ENCODE results near the gene ADAMTS14.
"Not testable (repeated sequence)": the region's sequence is repeated elsewhere in the genome, so short reads cannot be mapped to it uniquely, and the experiment has no call there.

Gene ADAMTS14

GRCh38 chr10:70769121-70769520 lies 96.8 kb downstream of the ADAMTS14 start:
- Histone ChIP-seq H4K20me1 (no peaks in the 10 kb centered on the region), H3K27me3 (no peaks in the 10 kb centered on the region), H3K4me1 (peaks cover 3% of the 10 kb centered on the region), H3K36me3 (peaks cover 8% of the 10 kb centered on the region; the same call in 1 of the 2 replicates), H3K9ac (no peak overlapping the region), H3K27ac (no peak overlapping the region), H3K4me3 (no peak overlapping the region), H3K4me2 (no peak overlapping the region), H3K9me3 (peaks cover 29% of the 10 kb centered on the region)
- no peak for TF ChIP-seq Cebpa-rat (IDR thresholded peaks at IDR 0.05)

GRCh38 chr10:70770001-70770400 lies 97.7 kb downstream of the ADAMTS14 start:
- Histone ChIP-seq H3K36me3 (peaks cover 8% of the 10 kb centered on the region; the same call in 1 of the 2 replicates), H3K9me3 (peaks cover 28% of the 10 kb centered on the region), H3K4me3 (no peak overlapping the region), H3K9ac (no peak overlapping the region), H3K27ac (no peak overlapping the region), H3K4me1 (no peaks in the 10 kb centered on the region), H4K20me1 (no peaks in the 10 kb centered on the region), H3K27me3 (no peaks in the 10 kb centered on the region), H3K4me2 (no peak overlapping the region)
- no peak for TF ChIP-seq Cebpa-rat (IDR thresholded peaks at IDR 0.05)

GRCh38 chr10:70770516-70770915 lies 98.2 kb downstream of the ADAMTS14 start:
- H3K4me2 ChIP-seq, H3K9ac ChIP-seq, H3K4me3 ChIP-seq, H3K27me3 ChIP-seq, H3K4me1 ChIP-seq, H3K27ac ChIP-seq, H4K20me1 ChIP-seq, H3K36me3 ChIP-seq: not testable (repeated sequence)
- H3K9me3 ChIP-seq = peaks cover 23% of the 10 kb centered on the region

DNA sequence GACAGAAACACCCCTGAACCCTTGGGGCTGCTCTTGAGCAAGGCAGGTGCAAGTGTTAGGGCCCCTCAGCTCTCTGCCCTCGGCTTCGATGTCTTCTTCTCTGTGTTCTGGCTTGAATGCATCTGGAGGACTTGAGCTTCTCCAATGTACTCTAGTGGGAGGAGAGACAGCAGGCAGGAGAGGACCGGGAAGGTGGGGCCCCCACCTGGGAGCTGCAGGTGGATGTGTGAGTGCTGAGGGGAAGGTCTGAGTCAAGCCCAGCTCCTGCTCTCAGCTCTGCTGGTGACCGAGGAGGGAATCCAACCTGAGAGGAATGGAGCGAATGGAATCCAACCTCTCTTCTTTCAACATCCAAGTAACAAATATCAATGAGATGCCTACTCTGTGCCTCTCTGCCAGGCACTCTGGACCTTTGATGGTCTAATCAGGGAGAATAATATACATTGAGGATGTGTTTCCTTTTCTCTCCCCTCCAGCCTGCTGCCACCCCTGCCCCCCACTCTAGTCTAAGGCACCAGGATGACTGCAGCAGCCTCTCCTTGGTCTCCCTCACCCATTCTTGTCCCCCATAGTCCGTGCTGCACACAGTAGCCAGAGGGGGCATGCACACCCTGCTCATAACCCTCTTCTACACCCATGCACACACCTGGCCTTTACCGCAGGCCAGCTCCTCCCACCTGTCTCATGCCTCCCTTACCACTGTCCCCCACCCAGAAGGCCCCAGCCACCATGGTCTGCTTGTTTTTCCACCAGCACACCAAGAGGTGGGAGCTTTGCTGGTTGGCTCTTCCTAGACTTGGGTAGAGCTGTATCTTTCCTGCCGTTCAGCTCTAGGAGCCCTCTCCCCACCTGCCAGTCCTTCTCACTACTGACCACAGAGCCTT lies 99.2 kb downstream of the ADAMTS14 start:
- H3K9me3 ChIP-seq = peaks cover 12% of the 10 kb centered on the region
- H3K27ac ChIP-seq = no peak overlapping the region
- H3K4me2 ChIP-seq = no peak overlapping the region
- H3K9ac ChIP-seq = no peak overlapping the region
- no peak overlapping the region for H3K4me3 ChIP-seq
- H3K4me1 ChIP-seq = no peaks in the 10 kb centered on the region
- TF ChIP-seq Cebpa-rat (IDR thresholded peaks at IDR 0.05) = no peak
- no peaks in the 10 kb centered on the region for H3K27me3 ChIP-seq
- no peaks in the 10 kb centered on the region for H3K36me3 ChIP-seq
- no peaks in the 10 kb centered on the region for H4K20me1 ChIP-seq

- no peak overlapping the region for H3K4me2 ChIP-seq
Measured at GRCh38 chr10:70772627-70773026, 100.3 kb downstream of the ADAMTS14 start.

GRCh38 chr10:70773461-70773860 lies 101.2 kb downstream of the ADAMTS14 start:
- Histone ChIP-seq H3K4me3 (no peak overlapping the region), H3K9ac (no peak overlapping the region), H3K4me1 (peaks cover 2% of the 10 kb centered on the region), H3K9me3 (no peaks in the 10 kb centered on the region), H3K27ac (no peak overlapping the region), H3K4me2 (no peak overlapping the region), H3K27me3 (no peaks in the 10 kb centered on the region), H3K36me3 (no peaks in the 10 kb centered on the region), H4K20me1 (no peaks in the 10 kb centered on the region)
- TF ChIP-seq Cebpa-rat (IDR thresholded peaks at IDR 0.05) = no peak

More at GRCh38 chr10:70772627-70773026, 100.3 kb downstream of the ADAMTS14 start:
- no peaks in the 10 kb centered on the region for H3K36me3 ChIP-seq
- 0 out of 2 replicates have a peak, but pooled peaks cover 3% of the 10 kb centered on the region for H3K9me3 ChIP-seq
- H3K9ac ChIP-seq = no peak overlapping the region
- no peak overlapping the region for H3K27ac ChIP-seq
- H3K4me1 ChIP-seq = no peaks in the 10 kb centered on the region
- no peaks in the 10 kb centered on the region for H3K27me3 ChIP-seq
- no peak overlapping the region for H3K4me3 ChIP-seq
- H4K20me1 ChIP-seq = no peaks in the 10 kb centered on the region
- TF ChIP-seq Cebpa-rat (IDR thresholded peaks at IDR 0.05) = no peak

GRCh38 chr10:70773965-70774809 lies 101.9 kb downstream of the ADAMTS14 start:
- H3K36me3 ChIP-seq = no peaks in the 10 kb centered on the region
- H3K27ac ChIP-seq = no peak overlapping the region
- H3K9ac ChIP-seq = no peak overlapping the region
- peaks cover 9% of the 10 kb centered on the region for H3K4me1 ChIP-seq
- no peaks in the 10 kb centered on the region for H3K27me3 ChIP-seq
- no peaks in the 10 kb centered on the region for H3K9me3 ChIP-seq
- no peak overlapping the region for H3K4me3 ChIP-seq
- TF ChIP-seq Cebpa-rat (IDR thresholded peaks at IDR 0.05) = no peak
- H4K20me1 ChIP-seq = no peaks in the 10 kb centered on the region
- H3K4me2 ChIP-seq = no peak overlapping the region

DNA sequence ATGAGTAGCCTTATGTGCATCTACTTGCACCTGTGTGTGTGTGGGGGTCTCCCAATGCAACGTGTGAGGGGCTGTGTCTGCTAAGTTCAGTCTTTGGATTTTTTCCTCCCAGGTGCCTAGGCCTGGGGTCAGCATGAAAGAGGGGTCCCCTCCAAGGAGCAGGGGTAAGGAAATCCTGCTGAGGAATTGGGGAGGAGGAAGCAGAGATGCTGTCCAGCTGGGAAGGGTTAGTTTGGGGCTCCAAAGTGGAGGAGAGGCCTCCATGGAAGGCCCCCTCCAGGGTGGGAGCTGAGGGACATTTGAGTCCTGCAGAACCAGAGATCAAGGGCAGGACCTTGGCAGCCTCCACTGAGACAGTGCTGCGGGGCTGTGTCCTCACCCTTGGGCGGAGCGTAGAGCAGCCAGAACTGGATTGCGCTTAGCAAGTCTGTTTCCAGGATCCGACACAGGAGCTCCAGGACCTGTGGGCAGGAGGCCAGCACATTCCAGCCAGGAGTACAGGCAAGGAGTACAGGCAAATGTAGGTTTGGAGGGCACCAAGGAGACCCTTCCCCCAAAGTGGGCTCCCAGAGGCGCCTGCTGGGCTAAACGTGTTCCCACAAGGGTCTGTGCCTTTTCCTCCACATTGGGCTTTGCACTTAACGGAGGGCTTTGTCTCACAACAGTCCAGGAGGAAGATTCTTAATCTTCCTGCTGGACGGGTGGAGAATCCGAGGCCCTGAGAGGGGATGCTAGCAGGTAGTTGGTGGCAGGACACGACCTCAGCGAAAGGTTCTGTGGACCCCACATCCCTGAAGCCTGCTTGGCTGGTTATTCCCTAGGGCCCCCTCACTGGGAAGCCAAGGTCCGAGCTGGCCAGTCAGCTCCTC lies 102.7 kb downstream of the ADAMTS14 start:
- H3K36me3 ChIP-seq = no peaks in the 10 kb centered on the region
- no peaks in the 10 kb centered on the region for H3K9me3 ChIP-seq
- H3K9ac ChIP-seq = no peak overlapping the region
- H3K27ac ChIP-seq = no peak overlapping the region
- H3K4me3 ChIP-seq = no peak overlapping the region
- H3K4me2 ChIP-seq = no peak overlapping the region
- no peaks in the 10 kb centered on the region for H3K27me3 ChIP-seq
- H4K20me1 ChIP-seq = no peaks in the 10 kb centered on the region
- H3K4me1 ChIP-seq = peaks cover 14% of the 10 kb centered on the region
- no peak for TF ChIP-seq Cebpa-rat (IDR thresholded peaks at IDR 0.05)

GRCh38 chr10:70775679-70776454 lies 103.6 kb downstream of the ADAMTS14 start:
- no peak overlapping the region for H3K4me3 ChIP-seq
- no peaks in the 10 kb centered on the region for H3K27me3 ChIP-seq
- H3K4me2 ChIP-seq = no peak overlapping the region
- H3K27ac ChIP-seq = no peak overlapping the region
- no peaks in the 10 kb centered on the region for H3K36me3 ChIP-seq
- H3K9me3 ChIP-seq = no peaks in the 10 kb centered on the region
- H3K9ac ChIP-seq = no peak overlapping the region
- no peaks in the 10 kb centered on the region for H4K20me1 ChIP-seq
- TF ChIP-seq Cebpa-rat (IDR thresholded peaks at IDR 0.05) = no peak
- H3K4me1 ChIP-seq = peaks cover 14% of the 10 kb centered on the region
